GM21717 (cell line): ENCODE measurements around the gene PRKRIP1.
"Not testable (repeated sequence)": the region's sequence is repeated elsewhere in the genome, so short reads cannot be mapped to it uniquely, and the experiment has no call there.

Experiments
- ATAC-seq: cut with Tn5 transposase; IDR thresholded peaks from one replicate; pipeline ENCODE4 v1.9.1; 2021; ENCODE audit warnings: mild to moderate bottlenecking, moderate library complexity; ENCODE audit not compliant: unreplicated experiment

The PRKRIP1 gene

GRCh38 chr7:102455596-102455995 lies 59.4 kb downstream of the PRKRIP1 start:
- no peak for ATAC-seq

GRCh38 chr7:102456327-102456726 lies 60.2 kb downstream of the PRKRIP1 start:
- no peak for ATAC-seq

GRCh38 chr7:102457352-102457924 lies 61.3 kb downstream of the PRKRIP1 start:
- no peak for ATAC-seq

- no peak for ATAC-seq
Measured at GRCh38 chr7:102459221-102459844, 63.2 kb downstream of the PRKRIP1 start.

GRCh38 chr7:102460467-102460866 lies 64.3 kb downstream of the PRKRIP1 start:
- ATAC-seq: no peak

GRCh38 chr7:102463841-102464576 lies 67.8 kb downstream of the PRKRIP1 start:
- no peak for ATAC-seq

- ATAC-seq: peak; percentile 81
Measured at GRCh38 chr7:102464577-102465280, 68.6 kb downstream of the PRKRIP1 start, which contains the start of the genes ALKBH4 and LRWD1. ALKBH4 (minus strand) TSS chr7:102464863; CDS start chr7:102464836, 27 bp downstream. LRWD1 (plus strand) TSS chr7:102464984; CDS start chr7:102465081, 97 bp downstream.

- ATAC-seq: no peak
Measured at GRCh38 chr7:102466097-102466496, 69.9 kb downstream of the PRKRIP1 start.

GRCh38 chr7:102467581-102468477 lies 71.7 kb downstream of the PRKRIP1 start:
- no peak for ATAC-seq

GRCh38 chr7:102468478-102469350 lies 72.6 kb downstream of the PRKRIP1 start:
- no peak for ATAC-seq

GRCh38 chr7:102469351-102469971 lies 73.3 kb downstream of the PRKRIP1 start:
- no peak for ATAC-seq

- ATAC-seq: no peak
Measured at GRCh38 chr7:102469972-102470825, 74.0 kb downstream of the PRKRIP1 start.

- no peak for ATAC-seq
Measured at GRCh38 chr7:102471791-102472125, 75.6 kb downstream of the PRKRIP1 start.

- ATAC-seq: no peak
Measured at GRCh38 chr7:102472126-102473041, 76.2 kb downstream of the PRKRIP1 start.

- ATAC-seq: no peak
Measured at GRCh38 chr7:102473271-102473991, 77.3 kb downstream of the PRKRIP1 start.

- not testable (repeated sequence) for ATAC-seq
Measured at GRCh38 chr7:102474116-102474515, 78.0 kb downstream of the PRKRIP1 start.
